DMS 273 (cell line): ENCODE measurements around the gene TRIM8.

Source experiments
- DNase-seq: peaks from one replicate; lab custom pipeline; 2025; ENCODE audit not compliant: unreplicated experiment; lab: John Stamatoyannopoulos, UW

TRIM8 gene

GRCh38 chr10:102616066-102616770, 28.1 kb upstream of the TRIM8 start:
- no peak for DNase-seq

- DNase-seq: no peak
These were observed 27.2 kb upstream of the TRIM8 start for GRCh38 chr10:102617041-102617440.

GRCh38 chr10:102617816-102618215, 26.5 kb upstream of the TRIM8 start:
- DNase-seq: no peak

- DNase-seq: no peak
These were observed 24.8 kb upstream of the TRIM8 start for GRCh38 chr10:102619281-102619981.

- DNase-seq: no peak
These were observed 24.1 kb upstream of the TRIM8 start for GRCh38 chr10:102620138-102620590.

GRCh38 chr10:102620591-102621442, 23.5 kb upstream of the TRIM8 start:
- no peak for DNase-seq

GRCh38 chr10:102621443-102622325, 22.6 kb upstream of the TRIM8 start:
- DNase-seq: no peak

- DNase-seq: no peak
These were observed 20.2 kb upstream of the TRIM8 start for GRCh38 chr10:102624094-102624493.

GRCh38 chr10:102624751-102625645, 19.3 kb upstream of the TRIM8 start:
- DNase-seq: no peak

GRCh38 chr10:102626026-102626685, 18.1 kb upstream of the TRIM8 start:
- DNase-seq: no peak

- DNase-seq: no peak
These were observed 17.0 kb upstream of the TRIM8 start for GRCh38 chr10:102627291-102627735.

GRCh38 chr10:102627736-102628293, 16.5 kb upstream of the TRIM8 start:
- DNase-seq: no peak

GRCh38 chr10:102628451-102628911, 15.8 kb upstream of the TRIM8 start:
- DNase-seq: no peak

- no peak for DNase-seq
These were observed 14.3 kb upstream of the TRIM8 start for GRCh38 chr10:102629661-102630614.

GRCh38 chr10:102630663-102631062, 13.6 kb upstream of the TRIM8 start:
- no peak for DNase-seq

GRCh38 chr10:102631525-102632393, 12.5 kb upstream of the TRIM8 start:
- DNase-seq: no peak
